Endothelial cell of umbilical vein (primary cell): ENCODE measurements around the gene ARHGEF19. TPM values are rescaled to one million over a fixed set of nuclear protein-coding genes. Genes with fewer than 3 reads are reported as not detected.

ENCODE experiments used
- BruUV-seq: library from RNA; stranded (reverse); fragments of 400-500 nt; replicated peaks from 2 replicates; lab custom pipeline; 2021; lab: Mats Ljungman, UMichigan
- CTCF ChIA-PET: fragments of 300-600, 350-600 bp; sonication (Branson Sonifier 250); formaldehyde crosslinking; loops from one replicate; lab custom pipeline; 2021; ENCODE audit warnings: antibody characterized with exemption, inconsistent platforms; lab: Charles Lee
- POLR2A ChIA-PET: fragments of 300-600, 350-600 bp; sonication (Branson Sonifier 250); formaldehyde crosslinking; loops from one replicate; lab custom pipeline; 2021; ENCODE audit warnings: antibody characterized with exemption, inconsistent platforms; lab: Charles Lee
- DNase-seq: peaks from one replicate; pipeline ENCODE4 v3.0.0-alpha.2; 2011; ENCODE audit warnings: low read depth, low spot score
- FAIRE-seq: peaks from 2 replicates; lab custom pipeline; 2011; peaks lifted over from hg19 to GRCh38; lab: Jason Lieb, UNC
- H2AFZ ChIP-seq: 2 replicates; pipeline ENCODE4 v1.6.0; 2012; ENCODE audit warnings: low read depth, low read length, control low read depth, inconsistent platforms
- H3K27ac ChIP-seq: 2 replicates; pipeline ENCODE4 v1.5.1; 2011; ENCODE audit warnings: low read depth, mild to moderate bottlenecking, control low read depth, low read length, moderate library complexity; ENCODE audit not compliant: insufficient read depth
- H3K27me3 ChIP-seq, 2 experiments: 2 replicates each; pipeline versions ENCODE4 v1.6.0 to v1.6.1; 2011; ENCODE audit warnings: low read length in 2 of 2, mixed read lengths in 1 of 2; ENCODE audit not compliant: control insufficient read depth in 2 of 2, insufficient read depth in 2 of 2
- H3K36me3 ChIP-seq, 2 experiments: 2 replicates in 1 of 2; 3 replicates in 1 of 2; pipeline ENCODE4 v1.5.1; 2011; ENCODE audit warnings: low read length in 2 of 2, mild to moderate bottlenecking in 1 of 2, moderate library complexity in 1 of 2; ENCODE audit not compliant: control insufficient read depth in 2 of 2, insufficient read depth in 2 of 2; ENCODE audit errors: extremely low read depth in 1 of 2
- H3K4me1 ChIP-seq: 3 replicates; pipeline ENCODE4 v1.5.1; 2011; ENCODE audit warnings: mild to moderate bottlenecking, low read length; ENCODE audit not compliant: control insufficient read depth, insufficient read depth; ENCODE audit errors: extremely low read depth
- H3K4me2 ChIP-seq: 2 replicates; pipeline ENCODE4 v1.6.1; 2011; ENCODE audit warnings: low read length, control low read depth, mixed read lengths; ENCODE audit not compliant: insufficient read depth
- H3K4me3 ChIP-seq, 3 experiments: fragments of 200-600 bp in 1 of 3; sonication (generic), shearing (Covaris generic) in 1 of 3; replicated peaks in 1 of 3; 2 replicates each; pipeline ENCODE4 v1.5.1; 2011 to 2016; ENCODE audit warnings: control low read depth in 3 of 3, low read length in 3 of 3, mild to moderate bottlenecking in 2 of 3, inconsistent platforms in 1 of 3, low read depth in 1 of 3, moderate library complexity in 1 of 3; ENCODE audit not compliant: insufficient read depth in 1 of 3
- H3K79me2 ChIP-seq: 2 replicates; pipeline ENCODE4 v1.6.0; 2012; ENCODE audit warnings: low read length, inconsistent platforms; ENCODE audit not compliant: control insufficient read depth, insufficient read depth
- H3K9ac ChIP-seq: replicated peaks from 2 replicates; pipeline ENCODE3; 2011; ENCODE audit warnings: low read length, control low read depth; ENCODE audit not compliant: insufficient read depth; ENCODE audit errors: extremely low read depth
- H3K9me1 ChIP-seq: replicated peaks from 3 replicates; pipeline ENCODE4 v1.6.0; 2011; ENCODE audit warnings: mild to moderate bottlenecking, low read length; ENCODE audit not compliant: control insufficient read depth, insufficient read depth; ENCODE audit errors: extremely low read depth
- H3K9me3 ChIP-seq: replicated peaks from 2 replicates; pipeline ENCODE4 v1.5.1; 2012; ENCODE audit warnings: low read length, inconsistent platforms; ENCODE audit not compliant: control insufficient read depth, insufficient read depth
- H4K20me1 ChIP-seq: replicated peaks from 2 replicates; pipeline ENCODE3; 2011; ENCODE audit warnings: mild to moderate bottlenecking, low read length; ENCODE audit not compliant: control insufficient read depth, insufficient read depth; ENCODE audit errors: extremely low read depth
- EZH2 ChIP-seq: IDR thresholded peaks from 2 replicates; pipeline ENCODE4 v1.6.1; 2012; ENCODE audit warnings: borderline replicate concordance, low read depth, mild to moderate bottlenecking, moderate library complexity, low read length, inconsistent platforms; ENCODE audit not compliant: severe bottlenecking
- FOS ChIP-seq: IDR thresholded peaks from 2 replicates; pipeline ENCODE4 v1.6.1; 2011; ENCODE audit warnings: mild to moderate bottlenecking, low read length, moderate library complexity, borderline replicate concordance; ENCODE audit not compliant: insufficient read depth
- GATA2 ChIP-seq: IDR thresholded peaks from 2 replicates; pipeline ENCODE4 v1.7.0; 2011; ENCODE audit warnings: low read depth, mild to moderate bottlenecking, moderate library complexity, mixed read lengths, low read length; ENCODE audit not compliant: insufficient read length, insufficient read depth
- JUN ChIP-seq: IDR thresholded peaks from 2 replicates; pipeline ENCODE4 v1.6.1; 2011; ENCODE audit warnings: borderline replicate concordance, low read depth; ENCODE audit not compliant: insufficient read length, insufficient read depth
- MYC ChIP-seq: IDR thresholded peaks from one replicate; pipeline ENCODE4 v1.6.1; 2011; ENCODE audit warnings: mild to moderate bottlenecking, low read depth, low read length
- POLR2A ChIP-seq: IDR thresholded peaks from 2 replicates; pipeline ENCODE4 v1.6.1; 2012; ENCODE audit warnings: low read depth, mild to moderate bottlenecking, control low read depth, low read length
- POLR2AphosphoS5 ChIP-seq: IDR thresholded peaks from 2 replicates; pipeline ENCODE4 v1.6.1; 2012; ENCODE audit warnings: low read depth, mild to moderate bottlenecking, control low read depth, low read length, moderate library complexity; ENCODE audit not compliant: insufficient read depth
- dilution Hi-C: fragments of 300-500 bp; cut with MboI; formaldehyde crosslinking; loops from one replicate; pipeline ENCODE4 v1.15.0; 2019; ENCODE audit warnings: low sequenced_read_pairs; ENCODE audit not compliant: extremely low pct_ligation_motif_present
- intact Hi-C: fragments of 100-400 bp; cut with micrococcal nuclease; formaldehyde crosslinking; loops from one replicate; pipeline ENCODE4 v1.10.0; 2022
- polyA plus RNA-seq, 4 experiments: library from polyadenylated mRNA; depleted of rRNA in 3 of 4; stranded (reverse) in 3 of 4; unstranded in 1 of 4; fragments of >200 nt; gene quantifications; 2 replicates each; pipeline versions ENCODE4 v1.2.1 to v1.2.3, GENCODE V29; 2011 to 2012; ENCODE audit warnings: missing spikeins in 1 of 4
- total RNA-seq: library from RNA; stranded (reverse); gene quantifications from 2 replicates; pipeline ENCODE4 v1.2.3, GENCODE V29; 2021
- TF ChIP-seq, protein P1 (sequence below), 2 donors: IDR thresholded peaks; 1 replicate in 1 of 2; 2 replicates in 1 of 2; pipeline ENCODE4 v1.5.1; 2011; ENCODE audit warnings: low read length in 2 of 2, mild to moderate bottlenecking in 2 of 2, moderate library complexity in 2 of 2, control low read depth in 1 of 2, inconsistent platforms in 1 of 2, low read depth in 1 of 2; ENCODE audit not compliant: insufficient read depth in 1 of 2; ENCODE audit errors: extremely low read depth in 1 of 2
- TF ChIP-seq, protein P2 (sequence below): IDR thresholded peaks from 2 replicates; pipeline ENCODE4 v1.6.1; 2011; ENCODE audit not compliant: insufficient read depth, insufficient read length

ARHGEF19 gene
- total and polyA plus RNA-seq, 2 donors (not counting 3 experiments of a cell fraction or from before 2014, with no cell fraction given), result 6.2 to 8.0 TPM

DNA sequence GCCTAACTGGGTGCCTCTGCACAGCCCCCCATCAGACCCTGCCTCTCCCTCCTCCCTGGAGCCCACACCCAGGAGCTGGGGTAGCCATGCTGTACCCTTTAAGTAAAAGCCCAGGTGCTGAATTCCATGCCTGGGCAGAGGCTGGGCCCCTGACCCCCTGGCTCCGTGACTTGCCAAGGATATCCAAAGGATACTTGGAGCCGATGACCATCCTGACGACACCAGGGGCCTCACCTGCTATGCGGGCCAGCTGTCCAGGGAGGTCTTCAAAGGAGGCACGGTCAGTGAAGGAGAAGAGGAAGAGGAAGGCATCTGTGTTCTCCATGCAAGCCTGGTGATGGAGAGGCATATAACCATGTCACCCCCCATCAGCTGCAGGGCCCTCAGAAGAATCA lies 19.9 kb upstream of the ARHGEF19 start:
- H3K9me1 ChIP-seq, result no peaks in the 10 kb centered on the region
- no peak overlapping the region for H2AFZ ChIP-seq
- DNase-seq, result no peak
- TF ChIP-seq FOS (no peak), GATA2 (no peak), POLR2AphosphoS5 (no peak), EZH2 (no peak), JUN (no peak), POLR2A (no peak), MYC (no peak)
- TF ChIP-seq, protein P1, sequence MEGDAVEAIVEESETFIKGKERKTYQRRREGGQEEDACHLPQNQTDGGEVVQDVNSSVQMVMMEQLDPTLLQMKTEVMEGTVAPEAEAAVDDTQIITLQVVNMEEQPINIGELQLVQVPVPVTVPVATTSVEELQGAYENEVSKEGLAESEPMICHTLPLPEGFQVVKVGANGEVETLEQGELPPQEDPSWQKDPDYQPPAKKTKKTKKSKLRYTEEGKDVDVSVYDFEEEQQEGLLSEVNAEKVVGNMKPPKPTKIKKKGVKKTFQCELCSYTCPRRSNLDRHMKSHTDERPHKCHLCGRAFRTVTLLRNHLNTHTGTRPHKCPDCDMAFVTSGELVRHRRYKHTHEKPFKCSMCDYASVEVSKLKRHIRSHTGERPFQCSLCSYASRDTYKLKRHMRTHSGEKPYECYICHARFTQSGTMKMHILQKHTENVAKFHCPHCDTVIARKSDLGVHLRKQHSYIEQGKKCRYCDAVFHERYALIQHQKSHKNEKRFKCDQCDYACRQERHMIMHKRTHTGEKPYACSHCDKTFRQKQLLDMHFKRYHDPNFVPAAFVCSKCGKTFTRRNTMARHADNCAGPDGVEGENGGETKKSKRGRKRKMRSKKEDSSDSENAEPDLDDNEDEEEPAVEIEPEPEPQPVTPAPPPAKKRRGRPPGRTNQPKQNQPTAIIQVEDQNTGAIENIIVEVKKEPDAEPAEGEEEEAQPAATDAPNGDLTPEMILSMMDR (IDR thresholded peaks at IDR 0.05; ENCODE audit: extremely low read depth in 1 of 2, insufficient read depth in 1 of 2, low read depth in 1 of 2, low read length in 2 of 2), result no peak
- TF ChIP-seq, protein P2, sequence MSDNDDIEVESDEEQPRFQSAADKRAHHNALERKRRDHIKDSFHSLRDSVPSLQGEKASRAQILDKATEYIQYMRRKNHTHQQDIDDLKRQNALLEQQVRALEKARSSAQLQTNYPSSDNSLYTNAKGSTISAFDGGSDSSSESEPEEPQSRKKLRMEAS, result no peak
- H3K4me1 ChIP-seq, result peaks cover 8% of the 10 kb centered on the region
- no peaks in the 10 kb centered on the region for H4K20me1 ChIP-seq
- FAIRE-seq, result no peak
- peaks cover 10 to 11% of the 10 kb centered on the region in 2 experiments for H3K27me3 ChIP-seq
- H3K9me3 ChIP-seq, result no peaks in the 10 kb centered on the region
- ChIA-PET POLR2A (no interaction called here), CTCF (interaction anchor here (0.6 kb wide), 1 partner anchor 78 kb away, joined by 3 read pairs; no protein-coding TSS in a partner anchor)
- no peak overlapping the region for H3K4me3 ChIP-seq
- H3K9ac ChIP-seq, result no peak overlapping the region
- dilution Hi-C loops, result no loop called here
- BruUV-seq, result no TSS peak
- H3K79me2 ChIP-seq, result no peaks in the 10 kb centered on the region
- intact Hi-C loops, result no loop called here
- no peak overlapping the region for H3K27ac ChIP-seq
- H3K4me2 ChIP-seq, result no peak overlapping the region
- H3K36me3 ChIP-seq, result no peaks in the 10 kb centered on the region
